Activated T-cell treated with anti-CD3 and anti-CD28 coated beads, Interleukin-2, amount 50 U/mL, for 72 hours (primary cell): ENCODE data around the gene CMPK2. TPM values are rescaled to one million over a fixed set of nuclear protein-coding genes. Genes with fewer than 3 reads are reported as not detected.

ENCODE experiments used
- ATAC-seq, 2 donors: fragments of 150-1000 bp; cut with Tn5 transposase; replicated peaks in 1 of 2; 2 replicates each; pipeline ENCODE4 v1.10.0; 2021; ENCODE audit warnings: moderate library complexity in 2 of 2, mild to moderate bottlenecking in 1 of 2
- DNase-seq, 2 donors: peaks; one replicate each; pipeline ENCODE4 v3.0.0; 2021 to 2022; ENCODE audit warnings: mixed read lengths in 1 of 2
- H3K27ac Mint-ChIP-seq: one replicate; pipeline ENCODE4 v1.8.0; 2022; ENCODE audit warnings: mild to moderate bottlenecking, moderate library complexity, mixed read lengths
- H3K27me3 Mint-ChIP-seq: one replicate; pipeline ENCODE4 v1.8.0; 2022; ENCODE audit warnings: low read depth, mixed read lengths
- H3K36me3 Mint-ChIP-seq, 2 donors: one replicate each; pipeline ENCODE4 v1.8.0; 2022; ENCODE audit warnings: mixed read lengths in 2 of 2, mild to moderate bottlenecking in 1 of 2; ENCODE audit not compliant: insufficient read depth in 2 of 2
- H3K4me1 Mint-ChIP-seq: one replicate; pipeline ENCODE4 v1.8.0; 2022; ENCODE audit warnings: low read depth, mixed read lengths
- H3K4me3 Mint-ChIP-seq, 2 donors: one replicate each; pipeline ENCODE4 v1.8.0; 2022; ENCODE audit warnings: mild to moderate bottlenecking in 2 of 2, mixed read lengths in 2 of 2, moderate library complexity in 2 of 2
- H3K9me3 Mint-ChIP-seq, 2 donors: one replicate each; pipeline ENCODE4 v1.8.0; 2022; ENCODE audit warnings: mixed read lengths in 2 of 2
- total RNA-seq, 2 donors: library from RNA; stranded (reverse); gene quantifications; one replicate each; pipeline ENCODE4 v1.2.3, GENCODE V29; 2022

Gene CMPK2
- total RNA-seq, 2 donors from 2014 or later: 5.7 to 10.6 TPM

DNA sequence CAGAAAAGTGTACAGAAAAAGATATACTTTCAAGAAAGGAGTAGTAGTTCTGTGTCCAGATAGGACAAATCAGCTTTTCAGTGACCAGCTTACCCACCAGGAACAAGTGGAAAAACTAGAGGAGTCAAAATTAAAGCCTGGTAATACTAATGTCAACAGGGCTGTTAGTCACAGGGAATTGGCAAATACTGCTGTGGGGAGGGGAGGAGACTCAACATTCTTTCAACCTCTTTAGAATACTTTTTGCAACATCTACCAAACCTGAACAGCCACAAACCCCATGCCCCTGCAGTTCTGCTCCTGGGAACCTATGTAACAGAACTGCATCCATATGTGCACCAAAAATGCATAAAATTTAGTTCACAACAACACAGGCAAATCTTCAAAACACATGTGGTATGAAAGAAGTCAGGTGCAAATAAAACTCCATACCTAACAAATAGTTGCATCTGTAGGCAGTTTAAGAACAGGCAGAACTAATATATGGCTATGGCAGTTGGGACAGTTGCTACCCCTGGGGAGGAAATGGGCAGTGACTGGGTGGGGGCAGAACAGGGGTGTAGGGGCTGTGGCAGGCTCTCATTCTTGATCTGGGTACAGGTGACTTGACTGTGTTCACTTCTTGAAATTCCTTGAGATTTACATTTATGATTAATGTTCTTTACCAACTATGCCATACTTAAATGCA lies 9.7 kb downstream of the CMPK2 start:
- peaks cover 17 to 29% of the 10 kb centered on the region in 2 donors for H3K36me3 Mint-ChIP-seq

DNA sequence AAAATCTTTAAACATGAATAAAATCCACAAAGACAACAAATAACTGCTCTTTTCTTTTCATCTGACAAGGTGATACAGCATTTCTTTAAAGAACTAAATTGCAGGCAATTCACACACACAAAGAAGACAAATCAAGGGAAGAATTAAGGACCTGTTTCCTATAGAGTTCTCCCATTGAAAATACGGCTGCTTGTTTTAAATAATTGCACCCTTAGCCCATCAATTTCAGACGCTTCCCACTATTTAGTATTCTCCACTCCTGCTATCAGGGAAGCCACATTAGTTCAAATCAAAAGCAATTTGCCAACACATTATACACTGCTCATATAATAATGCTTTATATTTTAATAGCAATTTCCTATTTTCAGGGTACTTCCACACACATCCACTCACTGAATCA lies 11.3 kb downstream of the CMPK2 start:
- ATAC-seq (no peak), DNase-seq (no peak)
- H3K4me1 Mint-ChIP-seq: no peaks in the 10 kb centered on the region
- H3K36me3 Mint-ChIP-seq: peaks cover 9 to 22% of the 10 kb centered on the region in 2 donors
- no peak overlapping the region for H3K4me3 Mint-ChIP-seq
- H3K27me3 Mint-ChIP-seq: no peaks in the 10 kb centered on the region
- no peak overlapping the region for H3K27ac Mint-ChIP-seq
- H3K9me3 Mint-ChIP-seq: peaks cover 6 to 10% of the 10 kb centered on the region in 2 donors

More for the DNA sequence above, 9.7 kb downstream of the CMPK2 start:
- no peaks in the 10 kb centered on the region for H3K4me1 Mint-ChIP-seq
- no peaks in the 10 kb centered on the region for H3K27me3 Mint-ChIP-seq
- no peak overlapping the region for H3K27ac Mint-ChIP-seq
- no peak overlapping the region for H3K4me3 Mint-ChIP-seq
- no peak for ATAC-seq
- H3K9me3 Mint-ChIP-seq: peaks cover 9 to 14% of the 10 kb centered on the region in 2 donors
- DNase-seq: no peak

DNA sequence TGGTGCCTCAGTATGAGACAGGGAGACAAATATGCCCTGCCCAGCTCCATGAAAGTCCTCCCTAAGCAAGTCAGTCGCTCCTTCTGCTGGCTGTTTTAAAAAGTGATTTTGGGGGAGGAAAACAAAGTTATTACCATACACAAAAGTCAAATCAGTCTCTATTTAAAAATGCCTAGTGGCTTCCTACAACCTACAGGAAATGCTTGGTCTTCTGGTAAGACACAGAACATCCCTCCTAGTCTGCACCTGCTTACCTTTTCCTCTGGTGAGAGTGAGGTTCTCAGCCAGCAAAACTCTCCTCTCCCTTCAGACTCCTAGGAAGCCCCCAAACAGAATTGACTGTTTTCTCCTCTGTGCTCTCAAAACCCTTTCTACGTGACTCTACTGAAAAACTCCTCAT lies 13.5 kb downstream of the CMPK2 start:
- Mint-ChIP-seq H3K4me3 (no peak overlapping the region), H3K36me3 (peaks cover 12 to 20% of the 10 kb centered on the region in 2 donors), H3K4me1 (no peaks in the 10 kb centered on the region), H3K9me3 (peaks cover 5 to 10% of the 10 kb centered on the region in 2 donors), H3K27me3 (no peaks in the 10 kb centered on the region), H3K27ac (no peak overlapping the region)
- no peak for ATAC-seq
- no peak for DNase-seq

DNA sequence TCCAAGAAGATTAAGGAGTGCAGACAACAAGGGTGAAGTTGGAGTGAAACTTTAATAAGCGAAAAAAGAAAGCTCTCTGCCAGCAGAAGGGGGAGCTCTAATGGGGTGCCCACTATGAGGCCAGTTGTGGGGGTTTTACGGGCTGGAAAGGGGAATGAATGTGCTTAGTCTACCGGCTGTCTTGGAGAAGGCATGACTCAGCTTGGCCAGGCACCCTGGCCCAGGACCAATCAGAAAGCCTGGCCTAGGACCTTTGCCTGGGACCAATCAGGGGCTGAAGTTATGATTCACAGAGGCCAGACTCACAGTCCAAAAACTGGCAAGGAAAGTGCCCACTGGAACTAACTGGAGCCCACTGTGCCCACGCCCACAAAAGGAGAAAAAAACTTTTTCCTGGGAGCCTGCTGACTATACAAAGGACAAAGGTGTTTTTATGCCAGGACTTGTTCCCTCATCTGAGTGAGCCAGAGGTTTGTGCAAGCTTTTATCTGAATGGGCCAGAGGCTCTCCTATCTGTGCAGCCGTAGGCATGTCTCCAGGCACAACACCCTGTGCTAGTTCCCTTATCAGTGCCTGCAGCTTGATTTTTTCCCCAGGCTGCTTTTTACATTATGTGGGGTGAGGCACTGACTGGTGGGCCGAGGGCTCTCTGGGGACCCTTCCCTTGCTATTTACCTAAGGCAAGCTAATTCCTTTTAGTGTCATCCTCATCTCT lies 18.6 kb downstream of the CMPK2 start:
- no peak for ATAC-seq
- H3K36me3 Mint-ChIP-seq: peaks cover 29 to 36% of the 10 kb centered on the region in 2 donors
- peaks cover 7 to 28% of the 10 kb centered on the region in 2 donors for H3K9me3 Mint-ChIP-seq
- H3K4me1 Mint-ChIP-seq: no peaks in the 10 kb centered on the region
- H3K4me3 Mint-ChIP-seq: no peak overlapping the region
- DNase-seq: no peak
- no peaks in the 10 kb centered on the region for H3K27me3 Mint-ChIP-seq
- H3K27ac Mint-ChIP-seq: no peak overlapping the region

DNA sequence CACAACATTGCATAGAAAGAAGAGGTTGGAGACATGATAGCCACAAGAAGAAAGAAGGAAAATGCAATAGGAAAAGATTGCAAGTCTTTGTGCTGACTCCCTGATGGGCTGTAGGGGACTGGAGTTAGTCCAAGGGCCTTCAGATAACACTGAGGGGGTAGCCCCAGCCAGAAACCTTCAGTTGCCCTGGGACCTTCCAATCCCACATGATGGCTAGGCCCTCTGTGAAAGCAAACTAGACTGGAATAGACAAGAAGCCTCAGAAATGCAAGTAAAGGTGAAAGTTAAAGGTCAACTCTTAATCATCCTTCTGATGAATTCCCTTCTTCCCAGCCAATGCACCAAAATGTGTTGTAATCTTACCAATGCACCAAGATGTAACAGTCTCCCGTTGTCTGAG lies 19.2 kb downstream of the CMPK2 start:
- no peak overlapping the region for H3K4me3 Mint-ChIP-seq
- H3K27ac Mint-ChIP-seq: no peak overlapping the region
- H3K27me3 Mint-ChIP-seq: no peaks in the 10 kb centered on the region
- H3K9me3 Mint-ChIP-seq: peaks cover 7 to 29% of the 10 kb centered on the region in 2 donors
- DNase-seq (no peak), ATAC-seq (no peak)
- H3K4me1 Mint-ChIP-seq: no peaks in the 10 kb centered on the region
- peaks cover 29 to 36% of the 10 kb centered on the region in 2 donors for H3K36me3 Mint-ChIP-seq

DNA sequence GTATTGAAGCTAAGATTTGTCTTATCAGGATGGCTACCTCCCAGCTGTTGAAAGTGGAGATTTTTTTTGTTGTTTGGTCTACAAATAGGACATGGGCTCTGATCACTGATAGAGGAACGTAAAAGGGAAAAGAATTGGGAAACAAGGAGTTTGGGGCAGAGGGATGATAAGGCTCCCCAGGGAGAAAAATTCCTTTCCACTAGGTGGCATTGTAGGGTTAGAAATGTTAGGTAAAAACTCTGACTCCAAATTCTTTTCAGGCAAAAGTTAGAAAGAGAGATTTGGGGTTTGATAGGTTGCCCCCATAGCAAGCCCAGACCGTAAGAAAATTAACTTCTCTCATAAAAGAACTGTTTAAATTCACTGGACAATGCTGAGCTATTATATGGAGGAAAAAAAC lies 19.8 kb downstream of the CMPK2 start:
- Mint-ChIP-seq H3K4me1 (no peaks in the 10 kb centered on the region), H3K9me3 (peaks cover 7 to 29% of the 10 kb centered on the region in 2 donors), H3K36me3 (peaks cover 29 to 36% of the 10 kb centered on the region in 2 donors), H3K4me3 (no peak overlapping the region), H3K27me3 (no peaks in the 10 kb centered on the region), H3K27ac (no peak overlapping the region)
- ATAC-seq (no peak), DNase-seq (no peak)

DNA sequence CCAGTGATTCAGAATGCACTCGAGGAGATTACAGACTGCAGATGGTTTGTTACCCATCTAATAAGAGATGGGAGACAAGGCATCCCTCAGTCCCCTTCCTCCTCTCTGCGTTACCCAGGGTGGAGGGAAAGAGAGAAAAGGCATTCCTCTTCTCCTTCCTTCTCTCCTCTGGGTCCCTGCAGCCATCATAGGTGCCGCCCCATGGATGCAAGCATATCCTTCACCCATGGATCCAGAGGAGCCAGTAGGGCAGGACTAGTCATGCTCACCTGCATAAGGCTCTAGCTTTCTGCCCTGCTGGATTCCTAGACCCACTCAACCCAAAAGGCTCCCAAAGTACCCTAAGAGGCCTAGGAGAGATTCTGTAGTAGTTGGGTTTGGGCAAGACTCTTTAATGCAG lies 20.4 kb downstream of the CMPK2 start:
- DNase-seq (peak in 1 of 2 donors; percentile 28), ATAC-seq (no peak)
- peaks cover 7 to 29% of the 10 kb centered on the region in 2 donors for H3K9me3 Mint-ChIP-seq
- no peaks in the 10 kb centered on the region for H3K4me1 Mint-ChIP-seq
- peaks cover 29 to 32% of the 10 kb centered on the region in 2 donors for H3K36me3 Mint-ChIP-seq
- H3K27ac Mint-ChIP-seq: no peak overlapping the region
- no peak overlapping the region for H3K4me3 Mint-ChIP-seq
- no peaks in the 10 kb centered on the region for H3K27me3 Mint-ChIP-seq

DNA sequence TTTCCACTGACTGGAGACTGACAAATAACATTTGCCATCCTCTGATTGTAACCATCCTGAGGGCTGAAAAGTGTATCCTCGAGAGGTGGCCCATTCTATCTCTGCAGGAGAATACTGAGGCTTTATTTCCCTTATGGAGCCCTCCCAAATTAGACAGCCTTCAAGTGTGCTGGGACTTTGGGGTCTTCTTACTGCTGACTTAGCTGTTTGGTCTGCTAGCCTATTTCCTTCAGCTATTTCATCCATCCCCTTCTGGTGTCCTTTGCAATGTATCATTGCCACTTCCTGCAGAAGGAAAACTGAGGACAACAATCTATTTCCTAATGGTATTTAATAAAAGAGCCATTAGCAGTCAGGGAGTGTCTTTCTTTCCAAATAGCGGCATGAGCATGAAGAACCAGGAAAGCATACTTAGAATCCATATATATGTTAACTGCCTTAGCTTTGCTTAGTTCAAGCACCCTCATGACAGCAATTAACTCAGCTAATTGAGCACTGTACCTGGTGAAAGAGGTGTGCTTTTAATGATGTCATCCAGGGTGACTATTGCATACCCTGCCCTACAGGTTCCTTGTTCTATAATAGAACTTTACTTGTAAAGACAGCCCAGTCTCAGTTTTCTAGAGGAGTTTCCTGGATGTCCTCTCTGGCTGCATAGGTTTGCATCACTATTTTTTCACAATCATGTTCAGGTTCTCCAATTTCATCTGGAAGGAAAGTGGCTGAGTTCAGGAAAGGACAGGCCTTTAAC lies 24.0 kb downstream of the CMPK2 start:
- peaks cover 15 to 24% of the 10 kb centered on the region in 2 donors for H3K36me3 Mint-ChIP-seq
- no peak overlapping the region for H3K4me3 Mint-ChIP-seq
- DNase-seq (no peak), ATAC-seq (no peak)
- H3K4me1 Mint-ChIP-seq: no peaks in the 10 kb centered on the region
- no peak overlapping the region for H3K27ac Mint-ChIP-seq
- H3K27me3 Mint-ChIP-seq: no peaks in the 10 kb centered on the region
- peaks cover 4 to 19% of the 10 kb centered on the region in 2 donors for H3K9me3 Mint-ChIP-seq

DNA sequence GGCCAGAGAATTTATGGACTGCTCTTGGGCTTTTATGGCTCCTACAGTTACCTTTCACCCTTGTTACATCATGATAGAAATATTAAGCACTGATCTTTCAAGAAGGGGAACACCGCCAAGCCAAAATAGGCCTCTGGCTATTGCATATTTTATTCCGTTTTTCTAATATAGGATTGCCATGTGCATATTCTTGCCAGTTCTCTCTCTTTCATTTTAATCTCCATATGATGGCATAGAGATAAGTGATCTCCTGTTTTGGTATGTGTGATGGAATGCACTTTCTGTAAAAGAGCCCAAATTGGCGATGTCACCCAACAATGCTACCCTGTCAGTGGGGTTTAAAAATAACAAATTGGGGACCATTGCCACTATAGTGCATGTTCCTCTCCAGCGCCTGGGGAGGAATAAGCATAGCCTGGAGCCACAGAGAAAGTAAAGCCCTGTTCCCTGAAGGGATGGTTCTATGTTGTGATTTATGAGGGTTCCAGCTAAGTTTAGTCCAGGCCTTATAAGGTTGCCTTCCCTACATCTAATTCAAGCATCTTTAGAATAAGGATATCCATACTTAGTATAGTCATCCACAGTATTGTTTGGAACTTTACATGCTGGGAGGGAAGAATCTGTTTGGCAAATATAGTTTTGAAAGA lies 26.9 kb downstream of the CMPK2 start:
- Mint-ChIP-seq H3K4me1 (peaks cover 13% of the 10 kb centered on the region), H3K36me3 (peaks cover 10 to 19% of the 10 kb centered on the region in 2 donors), H3K27me3 (no peaks in the 10 kb centered on the region), H3K4me3 (no peak overlapping the region), H3K27ac (no peak overlapping the region), H3K9me3 (peaks cover 7 to 10% of the 10 kb centered on the region in 2 donors)
- no peak for DNase-seq
- no peak for ATAC-seq

DNA sequence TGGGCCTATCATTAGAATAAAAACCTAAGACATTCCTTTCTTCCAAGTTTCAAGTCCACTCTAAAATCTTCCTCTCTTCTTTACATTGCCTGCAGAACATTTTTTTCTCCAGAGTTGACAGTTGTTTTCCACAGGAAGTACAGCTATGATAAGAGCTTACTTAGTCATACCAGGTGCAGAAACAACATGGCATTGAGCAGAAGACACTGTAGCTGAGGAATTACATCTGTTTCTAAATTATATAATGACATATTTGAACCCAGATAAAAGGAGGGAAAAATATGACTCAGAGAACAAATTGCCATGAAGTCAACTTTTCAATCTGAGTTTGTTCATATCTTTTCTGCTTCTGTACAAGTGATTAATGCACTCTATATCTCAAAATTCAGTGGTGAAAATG lies 30.2 kb downstream of the CMPK2 start:
- Mint-ChIP-seq H3K4me1 (peaks cover 20% of the 10 kb centered on the region), H3K27me3 (no peaks in the 10 kb centered on the region), H3K9me3 (peaks cover 19 to 20% of the 10 kb centered on the region in 2 donors), H3K27ac (peak overlapping the region; percentile 86), H3K4me3 (no peak overlapping the region), H3K36me3 (peaks cover 22 to 29% of the 10 kb centered on the region in 2 donors)
- peak; percentile 84 to 88 for ATAC-seq
- no peak for DNase-seq

DNA sequence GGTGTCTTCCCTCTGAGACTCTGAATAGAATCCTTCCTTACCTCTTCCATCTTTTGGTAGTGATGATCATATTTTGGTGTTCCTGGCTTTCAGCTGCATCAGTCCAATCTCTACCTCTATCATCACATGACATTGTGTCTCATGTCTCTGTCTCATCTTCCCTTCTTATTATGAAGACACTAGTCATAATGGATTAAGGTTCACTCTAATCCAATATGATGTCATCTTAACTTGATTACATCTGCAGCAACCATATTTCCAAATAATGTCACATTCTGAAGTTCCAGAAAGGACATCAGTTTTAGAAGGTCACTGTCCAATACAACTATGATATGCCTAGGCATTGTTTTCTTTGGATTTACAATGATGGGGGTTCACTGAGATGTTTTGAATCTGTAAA lies 31.5 kb downstream of the CMPK2 start:
- Mint-ChIP-seq H3K27ac (no peak overlapping the region), H3K27me3 (no peaks in the 10 kb centered on the region), H3K9me3 (peaks cover 20 to 22% of the 10 kb centered on the region in 2 donors), H3K4me3 (no peak overlapping the region), H3K4me1 (peaks cover 20% of the 10 kb centered on the region), H3K36me3 (peaks cover 25 to 30% of the 10 kb centered on the region in 2 donors)
- DNase-seq (no peak), ATAC-seq (no peak)

DNA sequence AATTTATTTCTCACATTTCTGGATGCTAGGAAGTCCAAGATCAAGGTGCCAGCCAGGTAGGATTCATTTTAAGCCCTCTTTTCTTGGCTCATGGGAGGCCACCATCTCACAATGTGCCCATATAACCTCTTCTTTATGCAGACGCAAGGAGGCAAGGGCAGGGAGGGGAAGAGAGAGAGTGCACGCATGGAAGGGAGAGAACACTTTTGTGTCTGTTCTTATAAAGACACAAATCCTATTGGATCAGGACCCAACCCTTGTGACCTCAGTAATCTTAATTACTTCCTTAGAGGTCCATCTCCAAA lies 32.5 kb downstream of the CMPK2 start:
- H3K27me3 Mint-ChIP-seq: no peaks in the 10 kb centered on the region

More for the DNA sequence above, 32.5 kb downstream of the CMPK2 start:
- Mint-ChIP-seq H3K4me1 (peaks cover 20% of the 10 kb centered on the region), H3K9me3 (peaks cover 20 to 22% of the 10 kb centered on the region in 2 donors), H3K36me3 (peaks cover 25 to 29% of the 10 kb centered on the region in 2 donors), H3K27ac (peak overlapping the region; percentile 87), H3K4me3 (peak overlapping the region in 1 of 2 donors; percentile 51)
- ATAC-seq: no peak
- DNase-seq: no peak
